HG03135 (cell line): ENCODE data around the gene PATE1.

Experiments used
- ATAC-seq: cut with Tn5 transposase; IDR thresholded peaks from one replicate; pipeline ENCODE4 v1.9.1; 2021; ENCODE audit warnings: mild to moderate bottlenecking, moderate library complexity; ENCODE audit not compliant: unreplicated experiment

PATE1 gene

GRCh38 chr11:125787827-125788226, 41.7 kb downstream of the PATE1 start, which contains the start of gene PATE3:
TSS of gene PATE3 (plus strand) at chr11:125788127. CDS start at chr11:125788152, 25 bp downstream.
- ATAC-seq: no peak

- ATAC-seq: no peak
These were observed 44.7 kb downstream of the PATE1 start for GRCh38 chr11:125790825-125791224.

- no peak for ATAC-seq
These were observed 51.6 kb downstream of the PATE1 start for GRCh38 chr11:125797641-125798040.
